Neural cell (in vitro differentiated cells): ENCODE results near the gene RTL1.

Source experiments
- EP300 ChIP-seq: fragments of 450-650 bp; conservative IDR thresholded peaks from 2 replicates; pipeline ENCODE4 v1.6.1; 2014; ENCODE audit warnings: antibody characterized with exemption, mild to moderate bottlenecking, moderate library complexity; ENCODE audit not compliant: poor library complexity, severe bottlenecking
- EZH2 ChIP-seq: fragments of 200-600, 300-800 bp; shearing (Covaris generic), sonication (generic); IDR thresholded peaks from 2 replicates; pipeline ENCODE4 v1.6.1; 2014; ENCODE audit warnings: antibody characterized with exemption, low read length, borderline replicate concordance, mild to moderate bottlenecking; ENCODE audit not compliant: insufficient read depth, poor library complexity, severe bottlenecking
- MXI1 ChIP-seq: fragments of 450-650 bp; conservative IDR thresholded peaks from 2 replicates; pipeline ENCODE4 v1.6.1; 2014; ENCODE audit warnings: antibody characterized with exemption, mild to moderate bottlenecking; ENCODE audit not compliant: poor library complexity, severe bottlenecking
- POLR2AphosphoS5 ChIP-seq: IDR thresholded peaks from 2 replicates; pipeline ENCODE4 v1.6.1; 2012
- RAD21 ChIP-seq: fragments of 450-650 bp; conservative IDR thresholded peaks from 2 replicates; pipeline ENCODE4 v1.6.1; 2014; ENCODE audit warnings: antibody characterized with exemption, mild to moderate bottlenecking, moderate library complexity
- SMC3 ChIP-seq: fragments of 450-650 bp; conservative IDR thresholded peaks from 2 replicates; pipeline ENCODE4 v1.6.1; 2014; ENCODE audit warnings: antibody characterized with exemption, mild to moderate bottlenecking, moderate library complexity; ENCODE audit not compliant: poor library complexity
- TAF1 ChIP-seq: IDR thresholded peaks from 2 replicates; pipeline ENCODE4 v1.6.1; 2012; ENCODE audit warnings: low read depth
- TF ChIP-seq, protein P1 (sequence below): fragments of 450-650 bp; IDR thresholded peaks from 2 replicates; pipeline ENCODE4 v1.5.1; 2014; ENCODE audit warnings: antibody characterized with exemption, mild to moderate bottlenecking, moderate library complexity; ENCODE audit not compliant: poor library complexity, severe bottlenecking
- TF ChIP-seq, protein P2 (sequence below): IDR thresholded peaks from 2 replicates; pipeline ENCODE4 v1.6.1; 2012; ENCODE audit warnings: borderline replicate concordance

DNA sequence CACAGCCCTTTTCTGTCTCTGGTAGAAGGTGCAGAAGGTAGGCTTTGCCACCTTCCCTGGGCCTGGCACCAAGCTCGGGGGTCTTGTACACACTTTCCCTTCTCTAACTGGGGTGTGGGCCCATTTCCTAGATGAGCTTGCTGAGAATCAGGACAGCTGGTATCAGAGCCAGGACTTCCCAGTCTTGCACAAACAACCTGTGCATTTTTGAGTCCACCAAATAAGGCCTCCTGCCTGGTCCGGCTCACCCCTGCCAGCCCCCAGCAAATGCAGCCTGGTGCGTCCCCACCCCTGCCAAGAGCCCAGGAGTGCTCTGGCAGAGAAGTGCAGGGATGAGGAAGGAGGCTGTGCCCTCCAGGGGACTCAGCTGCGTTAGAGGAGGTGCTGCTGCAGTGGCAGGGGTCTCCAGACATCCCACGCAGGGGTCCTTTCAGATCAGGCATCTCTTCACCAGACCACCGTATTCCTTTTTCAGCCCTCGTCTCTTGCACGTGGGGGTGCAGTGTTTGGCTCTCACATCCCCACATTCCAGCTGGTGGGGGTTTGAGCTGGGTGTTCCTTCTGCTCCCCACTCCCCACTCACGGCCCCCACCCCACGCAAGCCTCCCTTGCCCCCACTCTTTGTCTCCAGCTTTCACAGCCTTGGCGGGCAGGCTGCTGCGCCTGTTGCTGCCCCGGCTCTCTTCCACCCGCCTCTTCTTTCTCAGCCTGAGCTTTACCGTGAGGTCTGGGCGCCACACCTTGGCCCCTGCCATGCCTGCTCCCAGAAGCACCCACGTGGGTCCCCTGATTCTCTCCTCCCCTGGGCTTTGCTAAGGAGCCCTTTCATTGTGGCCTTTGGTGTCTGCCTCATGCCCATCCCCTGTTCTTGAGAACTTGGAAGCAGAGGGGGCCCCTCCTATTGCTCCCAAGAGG lies 45.3 kb downstream of the RTL1 start:
- TF ChIP-seq, protein P1, sequence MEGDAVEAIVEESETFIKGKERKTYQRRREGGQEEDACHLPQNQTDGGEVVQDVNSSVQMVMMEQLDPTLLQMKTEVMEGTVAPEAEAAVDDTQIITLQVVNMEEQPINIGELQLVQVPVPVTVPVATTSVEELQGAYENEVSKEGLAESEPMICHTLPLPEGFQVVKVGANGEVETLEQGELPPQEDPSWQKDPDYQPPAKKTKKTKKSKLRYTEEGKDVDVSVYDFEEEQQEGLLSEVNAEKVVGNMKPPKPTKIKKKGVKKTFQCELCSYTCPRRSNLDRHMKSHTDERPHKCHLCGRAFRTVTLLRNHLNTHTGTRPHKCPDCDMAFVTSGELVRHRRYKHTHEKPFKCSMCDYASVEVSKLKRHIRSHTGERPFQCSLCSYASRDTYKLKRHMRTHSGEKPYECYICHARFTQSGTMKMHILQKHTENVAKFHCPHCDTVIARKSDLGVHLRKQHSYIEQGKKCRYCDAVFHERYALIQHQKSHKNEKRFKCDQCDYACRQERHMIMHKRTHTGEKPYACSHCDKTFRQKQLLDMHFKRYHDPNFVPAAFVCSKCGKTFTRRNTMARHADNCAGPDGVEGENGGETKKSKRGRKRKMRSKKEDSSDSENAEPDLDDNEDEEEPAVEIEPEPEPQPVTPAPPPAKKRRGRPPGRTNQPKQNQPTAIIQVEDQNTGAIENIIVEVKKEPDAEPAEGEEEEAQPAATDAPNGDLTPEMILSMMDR, result no peak
- TF ChIP-seq POLR2AphosphoS5 (no peak), SMC3 (no peak), EP300 (no peak), EZH2 (no peak), RAD21 (no peak), TAF1 (no peak), MXI1 (no peak)
- TF ChIP-seq, protein P2, sequence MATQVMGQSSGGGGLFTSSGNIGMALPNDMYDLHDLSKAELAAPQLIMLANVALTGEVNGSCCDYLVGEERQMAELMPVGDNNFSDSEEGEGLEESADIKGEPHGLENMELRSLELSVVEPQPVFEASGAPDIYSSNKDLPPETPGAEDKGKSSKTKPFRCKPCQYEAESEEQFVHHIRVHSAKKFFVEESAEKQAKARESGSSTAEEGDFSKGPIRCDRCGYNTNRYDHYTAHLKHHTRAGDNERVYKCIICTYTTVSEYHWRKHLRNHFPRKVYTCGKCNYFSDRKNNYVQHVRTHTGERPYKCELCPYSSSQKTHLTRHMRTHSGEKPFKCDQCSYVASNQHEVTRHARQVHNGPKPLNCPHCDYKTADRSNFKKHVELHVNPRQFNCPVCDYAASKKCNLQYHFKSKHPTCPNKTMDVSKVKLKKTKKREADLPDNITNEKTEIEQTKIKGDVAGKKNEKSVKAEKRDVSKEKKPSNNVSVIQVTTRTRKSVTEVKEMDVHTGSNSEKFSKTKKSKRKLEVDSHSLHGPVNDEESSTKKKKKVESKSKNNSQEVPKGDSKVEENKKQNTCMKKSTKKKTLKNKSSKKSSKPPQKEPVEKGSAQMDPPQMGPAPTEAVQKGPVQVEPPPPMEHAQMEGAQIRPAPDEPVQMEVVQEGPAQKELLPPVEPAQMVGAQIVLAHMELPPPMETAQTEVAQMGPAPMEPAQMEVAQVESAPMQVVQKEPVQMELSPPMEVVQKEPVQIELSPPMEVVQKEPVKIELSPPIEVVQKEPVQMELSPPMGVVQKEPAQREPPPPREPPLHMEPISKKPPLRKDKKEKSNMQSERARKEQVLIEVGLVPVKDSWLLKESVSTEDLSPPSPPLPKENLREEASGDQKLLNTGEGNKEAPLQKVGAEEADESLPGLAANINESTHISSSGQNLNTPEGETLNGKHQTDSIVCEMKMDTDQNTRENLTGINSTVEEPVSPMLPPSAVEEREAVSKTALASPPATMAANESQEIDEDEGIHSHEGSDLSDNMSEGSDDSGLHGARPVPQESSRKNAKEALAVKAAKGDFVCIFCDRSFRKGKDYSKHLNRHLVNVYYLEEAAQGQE, result no peak
